Measurements from ENCODE around the gene KCNQ5.

KCNQ5 gene

GRCh38 chr6:73011945-73012344 lies 390.1 kb downstream of the KCNQ5 start:
- H3K27ac ChIP-seq (ENCODE audit: low read depth, low read length) = no peak overlapping the region

GRCh38 chr6:73017476-73017875 lies 395.6 kb downstream of the KCNQ5 start:
- H3K9me3 ChIP-seq (ENCODE audit: control insufficient read depth in 5 of 5, low read length in 5 of 5) = no peaks in the 10 kb centered on the region
- no peak overlapping the region for H3K4me3 ChIP-seq (ENCODE audit: low read depth in 1 of 5, low read length in 5 of 5)
- H3K27me3 ChIP-seq (ENCODE audit: control insufficient read depth in 5 of 5, insufficient read depth in 4 of 5, low read length in 5 of 5) = no peaks in the 10 kb centered on the region
- no peak overlapping the region for H3K27ac ChIP-seq (ENCODE audit: low read depth, low read length)
- no peaks in the 10 kb centered on the region for H3K4me1 ChIP-seq (ENCODE audit: control insufficient read depth in 5 of 5, insufficient read depth in 5 of 5, low read length in 5 of 5)
- no peak overlapping the region for H3K9ac ChIP-seq (ENCODE audit: low read length in 5 of 5)
- no peaks in the 10 kb centered on the region for H3K36me3 ChIP-seq (ENCODE audit: control insufficient read depth in 5 of 5, insufficient read depth in 5 of 5, low read length in 5 of 5)

More at GRCh38 chr6:73011945-73012344, 390.1 kb downstream of the KCNQ5 start:
- Histone ChIP-seq H3K9ac (ENCODE audit: low read length in 5 of 5) (no peak overlapping the region), H3K4me3 (ENCODE audit: low read depth in 1 of 5, low read length in 5 of 5) (no peak overlapping the region), H3K27me3 (ENCODE audit: control insufficient read depth in 5 of 5, insufficient read depth in 4 of 5, low read length in 5 of 5) (no peaks in the 10 kb centered on the region), H3K4me1 (ENCODE audit: control insufficient read depth in 5 of 5, insufficient read depth in 5 of 5, low read length in 5 of 5) (no peaks in the 10 kb centered on the region), H3K36me3 (ENCODE audit: control insufficient read depth in 5 of 5, insufficient read depth in 5 of 5, low read length in 5 of 5) (no peaks in the 10 kb centered on the region), H3K9me3 (ENCODE audit: control insufficient read depth in 5 of 5, low read length in 5 of 5) (peaks cover 0 to 4% (median 0%) of the 10 kb centered on the region in 5 donors)

GRCh38 chr6:73024598-73024997 lies 402.7 kb downstream of the KCNQ5 start:
- H3K27ac ChIP-seq (ENCODE audit: low read depth, low read length) = no peak overlapping the region

GRCh38 chr6:73027691-73028090 lies 405.8 kb downstream of the KCNQ5 start:
- Histone ChIP-seq H3K27ac (ENCODE audit: low read depth, low read length) (no peak overlapping the region), H3K36me3 (ENCODE audit: control insufficient read depth in 5 of 5, insufficient read depth in 5 of 5, low read length in 5 of 5) (no peaks in the 10 kb centered on the region), H3K4me3 (ENCODE audit: low read depth in 1 of 5, low read length in 5 of 5) (no peak overlapping the region), H3K4me1 (ENCODE audit: control insufficient read depth in 5 of 5, insufficient read depth in 5 of 5, low read length in 5 of 5) (peaks cover 0 to 8% (median 0%) of the 10 kb centered on the region in 5 donors), H3K9me3 (ENCODE audit: control insufficient read depth in 5 of 5, low read length in 5 of 5) (no peaks in the 10 kb centered on the region), H3K27me3 (ENCODE audit: control insufficient read depth in 5 of 5, insufficient read depth in 4 of 5, low read length in 5 of 5) (peaks cover 0 to 3% (median 0%) of the 10 kb centered on the region in 5 donors), H3K9ac (ENCODE audit: low read length in 5 of 5) (no peak overlapping the region)

More at GRCh38 chr6:73024598-73024997, 402.7 kb downstream of the KCNQ5 start:
- H3K9ac ChIP-seq (ENCODE audit: low read length in 5 of 5) = no peak overlapping the region
- H3K9me3 ChIP-seq (ENCODE audit: control insufficient read depth in 5 of 5, low read length in 5 of 5) = no peaks in the 10 kb centered on the region
- H3K36me3 ChIP-seq (ENCODE audit: control insufficient read depth in 5 of 5, insufficient read depth in 5 of 5, low read length in 5 of 5) = no peaks in the 10 kb centered on the region
- H3K27me3 ChIP-seq (ENCODE audit: control insufficient read depth in 5 of 5, insufficient read depth in 4 of 5, low read length in 5 of 5) = peaks cover 0 to 3% (median 0%) of the 10 kb centered on the region in 5 donors
- peaks cover 0 to 8% (median 0%) of the 10 kb centered on the region in 5 donors for H3K4me1 ChIP-seq (ENCODE audit: control insufficient read depth in 5 of 5, insufficient read depth in 5 of 5, low read length in 5 of 5)
- H3K4me3 ChIP-seq (ENCODE audit: low read depth in 1 of 5, low read length in 5 of 5) = no peak overlapping the region

GRCh38 chr6:73028124-73028766 lies 406.4 kb downstream of the KCNQ5 start:
- peaks cover 0 to 8% (median 0%) of the 10 kb centered on the region in 5 donors for H3K4me1 ChIP-seq (ENCODE audit: control insufficient read depth in 5 of 5, insufficient read depth in 5 of 5, low read length in 5 of 5)
- H3K36me3 ChIP-seq (ENCODE audit: control insufficient read depth in 5 of 5, insufficient read depth in 5 of 5, low read length in 5 of 5) = no peaks in the 10 kb centered on the region
- no peak overlapping the region for H3K27ac ChIP-seq (ENCODE audit: low read depth, low read length)
- no peak overlapping the region for H3K9ac ChIP-seq (ENCODE audit: low read length in 5 of 5)
- no peaks in the 10 kb centered on the region for H3K9me3 ChIP-seq (ENCODE audit: control insufficient read depth in 5 of 5, low read length in 5 of 5)
- H3K27me3 ChIP-seq (ENCODE audit: control insufficient read depth in 5 of 5, insufficient read depth in 4 of 5, low read length in 5 of 5) = peaks cover 0 to 3% (median 0%) of the 10 kb centered on the region in 5 donors
- no peak overlapping the region for H3K4me3 ChIP-seq (ENCODE audit: low read depth in 1 of 5, low read length in 5 of 5)

- Histone ChIP-seq H3K36me3 (ENCODE audit: control insufficient read depth in 5 of 5, insufficient read depth in 5 of 5, low read length in 5 of 5) (no peaks in the 10 kb centered on the region), H3K9me3 (ENCODE audit: control insufficient read depth in 5 of 5, low read length in 5 of 5) (no peaks in the 10 kb centered on the region), H3K4me3 (ENCODE audit: low read depth in 1 of 5, low read length in 5 of 5) (no peak overlapping the region), H3K4me1 (ENCODE audit: control insufficient read depth in 5 of 5, insufficient read depth in 5 of 5, low read length in 5 of 5) (peaks cover 0 to 8% (median 0%) of the 10 kb centered on the region in 5 donors), H3K27ac (ENCODE audit: low read depth, low read length) (no peak overlapping the region), H3K9ac (ENCODE audit: low read length in 5 of 5) (no peak overlapping the region), H3K27me3 (ENCODE audit: control insufficient read depth in 5 of 5, insufficient read depth in 4 of 5, low read length in 5 of 5) (peaks cover 0 to 3% (median 0%) of the 10 kb centered on the region in 5 donors)
Observed at GRCh38 chr6:73028893-73029450, 407.1 kb downstream of the KCNQ5 start.

- no peak overlapping the region for H3K27ac ChIP-seq (ENCODE audit: low read depth, low read length)
- peaks cover 0 to 8% (median 0%) of the 10 kb centered on the region in 5 donors for H3K4me1 ChIP-seq (ENCODE audit: control insufficient read depth in 5 of 5, insufficient read depth in 5 of 5, low read length in 5 of 5)
- H3K9me3 ChIP-seq (ENCODE audit: control insufficient read depth in 5 of 5, low read length in 5 of 5) = no peaks in the 10 kb centered on the region
- no peak overlapping the region for H3K9ac ChIP-seq (ENCODE audit: low read length in 5 of 5)
- H3K36me3 ChIP-seq (ENCODE audit: control insufficient read depth in 5 of 5, insufficient read depth in 5 of 5, low read length in 5 of 5) = no peaks in the 10 kb centered on the region
- no peak overlapping the region for H3K4me3 ChIP-seq (ENCODE audit: low read depth in 1 of 5, low read length in 5 of 5)
- peaks cover 0 to 3% (median 0%) of the 10 kb centered on the region in 5 donors for H3K27me3 ChIP-seq (ENCODE audit: control insufficient read depth in 5 of 5, insufficient read depth in 4 of 5, low read length in 5 of 5)
Observed at GRCh38 chr6:73030257-73030656, 408.4 kb downstream of the KCNQ5 start.

- H3K9ac ChIP-seq (ENCODE audit: low read length in 5 of 5) = no peak overlapping the region
Observed at GRCh38 chr6:73030791-73031782, 409.2 kb downstream of the KCNQ5 start.

GRCh38 chr6:73032586-73032985 lies 410.7 kb downstream of the KCNQ5 start:
- peaks cover 0 to 4% (median 0%) of the 10 kb centered on the region in 5 donors for H3K4me1 ChIP-seq (ENCODE audit: control insufficient read depth in 5 of 5, insufficient read depth in 5 of 5, low read length in 5 of 5)
- no peaks in the 10 kb centered on the region for H3K36me3 ChIP-seq (ENCODE audit: control insufficient read depth in 5 of 5, insufficient read depth in 5 of 5, low read length in 5 of 5)
- no peaks in the 10 kb centered on the region for H3K9me3 ChIP-seq (ENCODE audit: control insufficient read depth in 5 of 5, low read length in 5 of 5)
- H3K9ac ChIP-seq (ENCODE audit: low read length in 5 of 5) = no peak overlapping the region
- no peak overlapping the region for H3K27ac ChIP-seq (ENCODE audit: low read depth, low read length)
- H3K27me3 ChIP-seq (ENCODE audit: control insufficient read depth in 5 of 5, insufficient read depth in 4 of 5, low read length in 5 of 5) = peaks cover 0 to 3% (median 0%) of the 10 kb centered on the region in 5 donors
- H3K4me3 ChIP-seq (ENCODE audit: low read depth in 1 of 5, low read length in 5 of 5) = no peak overlapping the region

More at GRCh38 chr6:73030791-73031782, 409.2 kb downstream of the KCNQ5 start:
- Histone ChIP-seq H3K4me3 (ENCODE audit: low read depth in 1 of 5, low read length in 5 of 5) (no peak overlapping the region), H3K27me3 (ENCODE audit: control insufficient read depth in 5 of 5, insufficient read depth in 4 of 5, low read length in 5 of 5) (peaks cover 0 to 3% (median 0%) of the 10 kb centered on the region in 5 donors), H3K4me1 (ENCODE audit: control insufficient read depth in 5 of 5, insufficient read depth in 5 of 5, low read length in 5 of 5) (peaks cover 0 to 4% (median 0%) of the 10 kb centered on the region in 5 donors), H3K36me3 (ENCODE audit: control insufficient read depth in 5 of 5, insufficient read depth in 5 of 5, low read length in 5 of 5) (no peaks in the 10 kb centered on the region), H3K9me3 (ENCODE audit: control insufficient read depth in 5 of 5, low read length in 5 of 5) (no peaks in the 10 kb centered on the region), H3K27ac (ENCODE audit: low read depth, low read length) (no peak overlapping the region)

Data from subcutaneous abdominal adipose tissue (tissue), 5 donors.